Nephron progenitor cell (in vitro differentiated cells): ENCODE data around the gene GDPD5.

Source experiments
- DNase-seq: peaks from one replicate; pipeline ENCODE4 v3.0.0; 2021
- H3K27ac Mint-ChIP-seq: 2 replicates; pipeline ENCODE4 v1.8.0; 2021; ENCODE audit warnings: mild to moderate bottlenecking, moderate library complexity, mixed read lengths
- H3K27me3 Mint-ChIP-seq: 2 replicates; pipeline ENCODE4 v1.8.0; 2021; ENCODE audit warnings: mild to moderate bottlenecking, low read depth, mixed read lengths; ENCODE audit not compliant: poor library complexity
- H3K36me3 Mint-ChIP-seq: 2 replicates; pipeline ENCODE4 v1.8.0; 2021; ENCODE audit warnings: low read depth, mixed read lengths
- H3K4me1 Mint-ChIP-seq: 2 replicates; pipeline ENCODE4 v1.8.0; 2021; ENCODE audit warnings: mixed read lengths
- H3K4me3 Mint-ChIP-seq: 2 replicates; pipeline ENCODE4 v1.8.0; 2021; ENCODE audit warnings: mild to moderate bottlenecking, moderate library complexity, mixed read lengths
- H3K9me3 Mint-ChIP-seq: 2 replicates; pipeline ENCODE4 v1.8.0; 2021; ENCODE audit warnings: mild to moderate bottlenecking, moderate library complexity, mixed read lengths
- CTCF ChIP-seq: fragments of 200-600 bp; sonication (generic); IDR thresholded peaks from 2 replicates; pipeline ENCODE4 v1.5.0; 2021; ENCODE audit warnings: antibody characterized with exemption

GDPD5 gene

GRCh38 chr11:75453916-75454655, 71.7 kb downstream of the GDPD5 start:
- no peak overlapping the region for H3K4me3 Mint-ChIP-seq
- H3K27ac Mint-ChIP-seq: no peak overlapping the region
- peaks cover 41% of the 10 kb centered on the region for H3K27me3 Mint-ChIP-seq
- H3K4me1 Mint-ChIP-seq: peaks cover 12% of the 10 kb centered on the region
- no peaks in the 10 kb centered on the region for H3K9me3 Mint-ChIP-seq
- TF ChIP-seq CTCF: no peak
- no peak for DNase-seq
- no peaks in the 10 kb centered on the region for H3K36me3 Mint-ChIP-seq

GRCh38 chr11:75450826-75451821, 74.6 kb downstream of the GDPD5 start:
- Mint-ChIP-seq H3K4me1 (peaks cover 11% of the 10 kb centered on the region), H3K36me3 (no peaks in the 10 kb centered on the region), H3K4me3 (no peak overlapping the region), H3K9me3 (no peaks in the 10 kb centered on the region), H3K27me3 (peaks cover 51% of the 10 kb centered on the region), H3K27ac (no peak overlapping the region)
- peak; percentile 72 for TF ChIP-seq CTCF
- DNase-seq: peak; percentile 65

- no peak for DNase-seq
These were observed 75.5 kb downstream of the GDPD5 start for GRCh38 chr11:75450236-75450635.

GRCh38 chr11:75449776-75450175, 76.0 kb downstream of the GDPD5 start:
- Mint-ChIP-seq H3K9me3 (no peaks in the 10 kb centered on the region), H3K27ac (no peak overlapping the region)

More at GRCh38 chr11:75450236-75450635, 75.5 kb downstream of the GDPD5 start:
- H3K27ac Mint-ChIP-seq: no peak overlapping the region
- H3K27me3 Mint-ChIP-seq: peaks cover 56% of the 10 kb centered on the region
- no peaks in the 10 kb centered on the region for H3K36me3 Mint-ChIP-seq
- no peaks in the 10 kb centered on the region for H3K9me3 Mint-ChIP-seq
- TF ChIP-seq CTCF: no peak
- H3K4me3 Mint-ChIP-seq: no peak overlapping the region
- peaks cover 8% of the 10 kb centered on the region for H3K4me1 Mint-ChIP-seq

GRCh38 chr11:75449271-75449670, 76.5 kb downstream of the GDPD5 start:
- Mint-ChIP-seq H3K36me3 (no peaks in the 10 kb centered on the region), H3K27me3 (peaks cover 62% of the 10 kb centered on the region), H3K9me3 (no peaks in the 10 kb centered on the region), H3K4me1 (peaks cover 7% of the 10 kb centered on the region), H3K4me3 (no peak overlapping the region), H3K27ac (no peak overlapping the region)
- no peak for TF ChIP-seq CTCF
- no peak for DNase-seq

More at GRCh38 chr11:75449776-75450175, 76.0 kb downstream of the GDPD5 start:
- no peak for TF ChIP-seq CTCF
- Mint-ChIP-seq H3K27me3 (peaks cover 61% of the 10 kb centered on the region), H3K4me3 (no peak overlapping the region), H3K36me3 (no peaks in the 10 kb centered on the region), H3K4me1 (peaks cover 11% of the 10 kb centered on the region)
- no peak for DNase-seq
